Head of caudate nucleus (tissue), 42 donors: ENCODE data around the gene SMTNL2.
"Not testable (repeated sequence)": the region's sequence is repeated elsewhere in the genome, so short reads cannot be mapped to it uniquely, and the experiment has no call there.

Source experiments
- DNase-seq, 42 donors: peaks; one replicate each; pipeline versions ENCODE4 v3.0.0 to v3.0.0-alpha.2; 2020 to 2021; ENCODE audit warnings: mixed read lengths in 7 of 42
- intact Hi-C: fragments of 100-400 bp; cut with DNase I; formaldehyde crosslinking; loops from one replicate; pipeline ENCODE4 v1.15.0; 2022

Gene SMTNL2

DNA sequence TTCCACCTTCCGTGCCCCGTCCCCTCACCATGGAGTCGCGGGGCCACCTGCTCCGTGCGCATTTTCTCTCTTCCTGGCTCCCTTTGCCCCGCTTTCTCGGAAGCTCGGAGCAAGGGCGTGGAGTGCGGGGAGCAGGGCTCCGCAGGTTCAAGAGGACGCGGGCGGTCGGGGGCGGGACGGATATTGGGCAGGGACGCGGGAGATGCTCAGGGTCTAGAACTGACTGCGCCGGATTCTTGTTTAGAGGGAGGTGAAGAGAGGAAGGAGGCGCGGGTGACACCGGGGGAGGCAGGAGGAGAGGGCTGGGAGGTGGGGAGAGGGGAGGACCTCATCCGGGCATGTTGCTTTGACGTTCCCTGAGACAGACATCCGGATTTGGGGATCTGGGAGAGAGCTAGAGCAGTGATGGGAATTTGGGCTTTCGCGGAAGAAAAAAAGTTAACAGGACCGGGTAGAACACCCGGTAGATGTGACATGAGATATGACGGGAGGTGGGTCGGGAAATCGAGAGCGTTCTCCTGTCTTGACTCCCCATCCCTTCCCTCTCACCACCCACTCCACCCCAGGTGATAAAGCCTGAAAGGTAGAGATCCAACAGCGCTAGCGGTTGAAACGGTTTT is 56.4 kb downstream of the SMTNL2 start:
- peak in 21 of 42 donors; percentile 9 to 64 (median 28) for DNase-seq
- intact Hi-C loops: not testable (repeated sequence)

DNA sequence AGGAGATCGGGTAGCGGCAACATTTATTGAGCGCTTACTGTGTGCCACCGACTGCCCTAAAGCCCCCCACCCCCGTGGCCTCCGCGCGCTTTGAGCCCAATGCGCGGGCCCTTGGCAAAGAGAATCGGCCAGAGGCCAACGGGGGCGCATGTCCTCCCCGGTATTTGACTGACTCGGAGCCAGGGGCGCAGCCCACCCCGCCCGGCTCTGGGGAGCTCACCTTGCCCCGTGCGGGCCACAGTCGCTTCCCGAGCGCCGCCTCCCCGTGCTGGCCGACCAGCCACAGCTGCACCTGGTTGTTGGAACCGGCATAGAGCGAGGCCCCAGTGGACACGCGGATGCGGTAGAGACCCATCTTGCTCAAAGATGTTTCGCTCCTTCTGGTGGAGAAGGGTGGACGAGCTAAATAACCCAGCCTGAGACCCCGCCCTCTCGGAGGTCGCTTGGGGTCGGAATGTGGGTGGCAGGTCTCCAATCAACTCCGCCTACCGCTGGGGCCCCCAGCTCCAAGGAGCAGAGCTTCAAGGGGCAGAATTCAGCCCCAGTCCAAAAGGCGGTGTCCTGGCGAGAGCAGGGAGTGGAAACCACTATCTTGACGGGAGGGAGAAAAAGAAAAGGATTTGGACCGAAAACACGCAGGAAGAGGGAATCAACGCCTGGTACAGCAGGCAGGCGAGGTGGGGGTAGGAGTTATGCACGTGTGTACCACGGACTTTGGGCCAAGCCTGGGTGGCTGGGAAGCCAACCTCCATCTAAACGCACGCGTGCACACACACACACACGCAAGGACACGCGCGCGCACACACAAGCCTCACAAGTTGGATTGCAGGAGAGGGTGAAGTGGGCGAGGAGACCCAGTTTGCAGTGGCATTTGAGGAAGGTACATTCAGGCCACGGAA is 57.2 kb downstream of the SMTNL2 start, which contains the start of gene ALOX15:
Gene ALOX15, minus strand, starts transcription at position 382 of the 899 bp plus-strand sequence. Its CDS starts 27 bp downstream, at position 355.
- DNase-seq: peak in 1 of 42 donors; percentile 9
- intact Hi-C loops: no loop called here

DNA sequence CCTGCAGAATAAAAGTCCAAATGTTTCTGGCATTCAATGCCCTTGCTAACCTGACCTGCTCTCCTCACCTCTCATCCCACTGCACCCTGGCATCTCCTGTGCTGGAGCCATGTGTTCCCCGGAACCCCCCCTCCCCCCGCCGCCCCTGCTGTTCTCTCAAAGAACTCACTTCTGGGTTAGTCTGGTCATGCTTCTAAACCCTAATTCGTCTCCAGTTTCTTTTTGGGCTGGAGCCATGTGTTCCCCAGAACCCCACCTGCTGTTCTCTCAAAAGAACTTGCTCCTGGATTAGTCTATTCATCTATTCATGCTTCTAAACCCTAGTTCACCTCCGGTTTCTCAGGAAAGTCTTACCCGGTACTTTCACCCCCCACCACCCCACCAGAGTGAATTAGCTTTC is 58.0 kb downstream of the SMTNL2 start:
- DNase-seq: no peak
- intact Hi-C loops: no loop called here

DNA sequence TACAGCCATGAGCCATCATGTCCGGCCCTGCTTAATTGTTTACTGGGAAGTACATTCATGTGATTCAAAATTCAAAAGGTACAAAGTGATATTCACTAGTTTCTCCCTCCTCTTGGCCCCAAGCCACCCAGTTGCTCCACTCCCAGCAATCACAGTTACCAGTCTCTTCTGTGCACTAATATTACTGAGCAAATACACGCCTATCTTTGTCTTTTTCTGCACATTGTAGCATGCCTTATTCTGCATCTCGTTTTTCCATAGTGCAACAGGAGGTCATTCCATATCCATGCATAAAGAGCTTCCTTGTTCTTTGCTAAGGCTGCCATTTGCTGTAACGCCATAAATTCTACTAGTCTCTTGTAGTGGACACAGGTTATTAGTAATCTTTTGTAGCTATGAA is 59.3 kb downstream of the SMTNL2 start:
- intact Hi-C loops: no loop called here
- no peak for DNase-seq

DNA sequence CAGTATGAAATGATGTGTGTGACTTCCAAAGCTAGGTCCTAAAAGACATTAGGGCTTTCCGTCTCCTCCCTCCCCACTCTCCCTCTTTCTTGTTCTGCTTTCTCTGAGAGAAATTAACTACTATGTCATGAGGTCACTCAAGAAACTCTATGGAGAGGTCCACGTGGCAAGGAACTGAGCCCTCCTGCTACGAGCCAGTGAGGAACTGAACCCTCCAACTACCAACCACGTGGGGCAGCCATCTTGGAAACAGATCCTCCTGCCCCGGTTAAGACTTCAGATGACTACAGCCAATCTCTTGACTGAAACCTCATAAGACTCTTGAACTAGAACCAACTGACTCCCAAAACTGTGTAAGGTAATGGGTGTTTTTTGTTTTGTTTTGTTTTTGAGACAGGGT is 61.3 kb downstream of the SMTNL2 start:
- DNase-seq: peak in 15 of 42 donors; percentile 17 to 58 (median 34)
- intact Hi-C loops: no loop called here

DNA sequence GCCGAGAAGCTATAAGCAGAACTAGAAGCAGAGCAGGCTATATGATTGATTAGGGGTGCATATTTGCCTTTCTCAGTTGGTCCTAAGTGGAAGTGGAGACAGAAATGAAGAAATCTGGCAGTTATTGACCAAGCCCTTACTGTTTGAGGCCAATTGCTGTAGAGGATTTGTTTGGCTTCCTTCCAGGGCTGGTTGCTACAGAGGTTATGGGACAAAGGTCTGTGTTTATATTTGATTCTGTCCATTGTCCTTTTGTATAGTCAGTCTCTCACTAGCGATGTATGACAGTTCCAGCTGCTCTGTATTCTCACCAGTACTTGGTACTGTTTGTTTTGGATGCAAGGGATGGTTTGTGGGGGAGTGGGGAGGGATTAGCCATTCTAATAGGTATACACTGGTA is 64.4 kb downstream of the SMTNL2 start:
- intact Hi-C loops: no loop called here
- no peak for DNase-seq

DNA sequence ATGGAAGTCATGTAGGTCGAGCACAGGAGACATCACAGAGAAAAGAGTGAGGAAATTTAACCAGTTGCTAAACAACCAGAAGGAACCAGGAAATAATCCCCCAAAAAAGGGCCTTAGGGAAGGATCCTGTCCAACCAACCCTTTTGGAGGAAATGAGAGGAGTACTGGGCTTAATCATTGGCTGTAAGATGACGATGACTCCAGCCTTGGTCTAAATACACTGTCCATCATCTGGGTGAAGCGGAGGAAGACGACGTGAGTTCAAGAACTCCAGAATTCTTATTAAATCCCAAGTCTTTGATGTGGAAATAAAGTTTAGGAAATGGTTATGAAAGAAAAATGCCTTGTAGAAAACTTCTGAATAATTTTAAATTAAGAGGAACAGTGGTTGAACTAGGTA is 68.7 kb downstream of the SMTNL2 start:
- intact Hi-C loops: no loop called here
- no peak for DNase-seq

DNA sequence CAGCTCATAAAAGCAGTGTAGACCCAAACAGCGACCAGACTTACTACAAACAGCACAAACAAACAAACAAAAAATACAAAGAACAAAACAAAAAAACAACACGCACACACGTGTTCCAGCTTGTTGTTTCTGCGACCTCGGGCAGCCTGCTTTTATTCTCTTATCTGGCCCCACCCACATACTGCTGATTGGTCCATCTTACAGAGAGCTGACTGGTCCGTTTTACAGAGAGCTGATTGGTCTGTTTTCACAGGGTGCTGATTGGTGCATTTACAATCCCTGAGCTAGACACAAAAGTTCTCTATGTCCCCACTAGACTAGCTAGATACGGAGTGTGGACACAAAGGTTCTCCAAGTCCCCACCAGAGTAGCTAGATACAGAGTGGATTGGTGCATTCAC is 71.6 kb downstream of the SMTNL2 start:
- intact Hi-C loops: not testable (repeated sequence)

DNA sequence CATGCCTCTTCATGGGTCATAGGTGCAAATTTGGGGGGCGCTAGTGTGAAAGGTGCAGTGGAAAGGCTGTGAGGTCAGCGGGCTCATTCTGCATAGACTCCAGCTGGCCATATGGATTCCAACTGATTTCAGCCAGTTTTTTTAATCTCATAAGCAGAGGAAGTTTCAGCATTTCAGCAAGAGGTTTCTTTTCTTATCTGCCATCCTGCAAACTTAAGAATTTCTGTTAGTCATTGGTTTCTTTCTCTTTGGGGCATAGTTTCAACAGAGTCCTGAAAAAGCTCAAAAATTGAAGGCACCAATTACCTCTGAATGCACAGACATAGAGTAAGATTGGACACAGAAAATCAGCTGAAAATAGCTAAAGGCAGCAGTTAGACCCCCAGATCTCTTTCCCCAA is 73.3 kb downstream of the SMTNL2 start:
- DNase-seq: no peak
- intact Hi-C loops: no loop called here

More for the DNA sequence above, 71.6 kb downstream of the SMTNL2 start:
- not testable (repeated sequence) for DNase-seq
